SK-N-MC (cell line): ENCODE data around the gene BEAN1.

Experiments used
- EZH2 ChIP-seq: fragments of 200-600 bp; sonication (generic); IDR thresholded peaks from one replicate; pipeline ENCODE4 v1.6.1; 2017; ENCODE audit warnings: antibody characterized with exemption
- FOXP2 ChIP-seq: optimal IDR thresholded peaks from 2 replicates; pipeline ENCODE3; 2011; ENCODE audit warnings: mild to moderate bottlenecking, moderate library complexity; ENCODE audit not compliant: insufficient read depth; ENCODE audit errors: extremely low read length, control extremely low read depth
- POLR2AphosphoS5 ChIP-seq: IDR thresholded peaks from 2 replicates; pipeline ENCODE4 v1.6.1; 2012; ENCODE audit warnings: mild to moderate bottlenecking, low read depth, low read length, borderline replicate concordance

DNA sequence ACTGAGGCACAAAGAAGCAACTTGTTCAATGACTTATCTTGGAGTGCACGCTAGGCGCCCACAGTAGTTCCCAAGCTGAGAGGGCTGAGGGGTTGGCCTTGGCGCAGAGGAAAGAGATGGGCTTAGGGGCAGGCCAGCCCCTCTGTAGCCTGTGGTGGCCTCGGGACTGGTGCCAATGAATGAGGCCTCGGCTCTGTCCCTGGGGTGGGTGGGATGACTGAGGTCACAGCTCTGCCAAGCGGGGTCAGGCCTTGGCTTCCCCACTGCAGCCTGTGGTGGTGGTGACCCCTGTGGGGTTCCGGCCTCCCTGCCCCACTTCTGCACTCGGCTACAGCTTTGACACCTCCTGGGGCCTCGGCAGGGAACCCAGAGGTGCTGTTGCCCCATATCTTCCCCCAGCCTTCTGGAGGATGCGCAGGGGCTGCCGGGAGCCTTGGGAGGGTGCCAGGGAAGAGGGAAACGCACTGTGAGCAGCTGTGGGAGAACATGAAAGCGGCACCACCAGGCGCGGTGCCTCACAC is 46.0 kb downstream of the BEAN1 start:
- TF ChIP-seq EZH2 (no peak), POLR2AphosphoS5 (no peak), FOXP2 (no peak)
